H1 (cell line): Measurements from ENCODE around the gene LAG3. TPM values are rescaled to one million over a fixed set of nuclear protein-coding genes. Genes with fewer than 3 reads are reported as not detected.

Experiments
- CTCF ChIA-PET: fragments of 300-600 bp; sonication (Branson Sonifier 250); formaldehyde crosslinking; loops from one replicate; lab custom pipeline; 2021; ENCODE audit not compliant: partially characterized antibody; lab: Charles Lee
- POLR2A ChIA-PET: fragments of 300-600 bp; sonication (Branson Sonifier 250); formaldehyde crosslinking; loops from one replicate; lab custom pipeline; 2021; ENCODE audit warnings: inconsistent platforms; ENCODE audit not compliant: partially characterized antibody; lab: Charles Lee
- DNase-seq, 2 experiments: peaks; one replicate each; pipeline versions ENCODE4 v3.0.0 to v3.0.0-alpha.2; 2010 to 2022; ENCODE audit warnings: low spot score in 2 of 2, low read depth in 1 of 2, mixed read lengths in 1 of 2
- FAIRE-seq: peaks from 2 replicates; lab custom pipeline; 2011; peaks lifted over from hg19 to GRCh38; lab: Jason Lieb, UNC
- H2AFZ ChIP-seq: 2 replicates; pipeline ENCODE4 v1.8.1; 2012; ENCODE audit warnings: low read length, inconsistent platforms
- H2AK5ac ChIP-seq: 2 replicates; pipeline ENCODE4 v1.6.1; 2013; ENCODE audit warnings: low read depth, low read length
- H2BK120ac ChIP-seq: replicated peaks from 2 replicates; pipeline ENCODE3; 2013; ENCODE audit warnings: low read depth, low read length, inconsistent platforms
- H2BK12ac ChIP-seq: 2 replicates; pipeline ENCODE4 v1.6.1; 2013; ENCODE audit warnings: low read depth, low read length
- H2BK15ac ChIP-seq: 2 replicates; pipeline ENCODE4 v1.6.1; 2013; ENCODE audit warnings: low read length
- H2BK20ac ChIP-seq: 2 replicates; pipeline ENCODE4 v1.6.1; 2013; ENCODE audit warnings: low read length
- H2BK5ac ChIP-seq: 2 replicates; pipeline ENCODE4 v1.6.1; 2013; ENCODE audit warnings: low read depth, low read length
- H3K14ac ChIP-seq: 2 replicates; pipeline ENCODE4 v1.6.1; 2013; ENCODE audit warnings: inconsistent platforms; ENCODE audit not compliant: insufficient read length
- H3K18ac ChIP-seq: 2 replicates; pipeline ENCODE4 v1.6.1; 2013; ENCODE audit warnings: low read length; ENCODE audit errors: extremely low read depth
- H3K23ac ChIP-seq: 2 replicates; pipeline ENCODE4 v1.6.1; 2013; ENCODE audit warnings: inconsistent platforms; ENCODE audit not compliant: insufficient read length
- H3K23me2 ChIP-seq: 2 replicates; pipeline ENCODE4 v1.6.1; 2013; ENCODE audit warnings: low read depth, low read length
- H3K27ac ChIP-seq: 2 replicates; pipeline ENCODE4 v1.6.1; 2011; ENCODE audit warnings: low read depth, low read length, inconsistent platforms
- H3K27me3 ChIP-seq, 4 experiments: replicated peaks in 1 of 4; 1 replicate in 1 of 4; 2 replicates in 3 of 4; pipeline versions ENCODE4 v1.6.1 to v1.8.1; 2011 to 2013; ENCODE audit warnings: low read length in 3 of 4, mild to moderate bottlenecking in 3 of 4, inconsistent platforms in 2 of 4, mixed read lengths in 2 of 4, moderate library complexity in 1 of 4; ENCODE audit not compliant: control insufficient read depth in 3 of 4, insufficient read depth in 3 of 4; ENCODE audit errors: extremely low read depth in 1 of 4
- H3K36me3 ChIP-seq, 4 experiments: 2 replicates each; pipeline versions ENCODE4 v1.6.1 to v1.8.1; 2011 to 2013; ENCODE audit warnings: mild to moderate bottlenecking in 4 of 4, low read length in 3 of 4, moderate library complexity in 2 of 4, control low read depth in 1 of 4, inconsistent platforms in 1 of 4; ENCODE audit not compliant: insufficient read depth in 4 of 4, control insufficient read depth in 2 of 4
- H3K4ac ChIP-seq: replicated peaks from 2 replicates; pipeline ENCODE3; 2013; ENCODE audit warnings: low read length, low read depth, mixed read lengths, inconsistent platforms; ENCODE audit not compliant: insufficient read length
- H3K4me1 ChIP-seq, 4 experiments: replicated peaks in 1 of 4; 1 replicate in 1 of 4; 2 replicates in 3 of 4; pipeline versions ENCODE4 v1.6.1 to v1.8.1; 2011 to 2013; ENCODE audit warnings: low read length in 3 of 4, inconsistent platforms in 2 of 4, mixed read lengths in 1 of 4; ENCODE audit not compliant: insufficient read depth in 4 of 4, control insufficient read depth in 3 of 4
- H3K4me2 ChIP-seq, 2 experiments: 2 replicates each; pipeline versions ENCODE4 v1.6.1 to v1.8.1; 2011 to 2013; ENCODE audit warnings: low read depth in 2 of 2, low read length in 2 of 2, control low read depth in 1 of 2, inconsistent platforms in 1 of 2, mild to moderate bottlenecking in 1 of 2; ENCODE audit not compliant: insufficient read depth in 1 of 2
- H3K4me3 ChIP-seq, 4 experiments: fragments of 200-600, 300-600 bp in 1 of 4; sonication (generic), shearing (Covaris generic), sonication (Bioruptor Twin) in 1 of 4; 2 replicates each; pipeline versions ENCODE4 v1.5.1 to v1.8.1; 2011 to 2016; ENCODE audit warnings: low read length in 4 of 4, low read depth in 3 of 4, control low read depth in 2 of 4, inconsistent platforms in 2 of 4, mild to moderate bottlenecking in 2 of 4, mixed read lengths in 1 of 4, moderate library complexity in 1 of 4; ENCODE audit not compliant: insufficient read depth in 2 of 4; ENCODE audit errors: extremely low read depth in 1 of 4
- H3K56ac ChIP-seq: replicated peaks from 2 replicates; pipeline ENCODE3; 2013; ENCODE audit warnings: low read depth, mild to moderate bottlenecking, mixed read lengths, low read length, inconsistent platforms; ENCODE audit not compliant: insufficient read length
- H3K79me1 ChIP-seq: 2 replicates; pipeline ENCODE4 v1.6.1; 2013; ENCODE audit warnings: low read depth, low read length, control low read depth
- H3K79me2 ChIP-seq, 2 experiments: 2 replicates each; pipeline versions ENCODE4 v1.6.1 to v1.8.1; 2012 to 2013; ENCODE audit warnings: low read length in 2 of 2, mild to moderate bottlenecking in 2 of 2, inconsistent platforms in 1 of 2; ENCODE audit not compliant: insufficient read depth in 2 of 2, control insufficient read depth in 1 of 2
- H3K9ac ChIP-seq, 4 experiments: replicated peaks in 1 of 4; 1 replicate in 1 of 4; 2 replicates in 3 of 4; pipeline versions ENCODE4 v1.6.1 to v1.8.1; 2011 to 2013; ENCODE audit warnings: low read depth in 3 of 4, low read length in 3 of 4, control low read depth in 2 of 4, mild to moderate bottlenecking in 2 of 4, moderate library complexity in 2 of 4, inconsistent platforms in 1 of 4; ENCODE audit errors: extremely low read depth in 1 of 4
- H3K9me3 ChIP-seq, 2 experiments: 2 replicates each; pipeline versions ENCODE4 v1.6.1 to v1.8.1; 2012 to 2013; ENCODE audit warnings: mild to moderate bottlenecking in 2 of 2, moderate library complexity in 2 of 2, control low read depth in 1 of 2, inconsistent platforms in 1 of 2, low read depth in 1 of 2, low read length in 1 of 2, mixed read lengths in 1 of 2; ENCODE audit not compliant: insufficient read depth in 2 of 2
- H4K20me1 ChIP-seq, 2 experiments: replicated peaks in 1 of 2; 2 replicates each; pipeline versions ENCODE3 to v1.8.1; 2011 to 2013; ENCODE audit warnings: inconsistent platforms in 2 of 2, low read length in 2 of 2, mild to moderate bottlenecking in 1 of 2; ENCODE audit not compliant: insufficient read depth in 2 of 2, control insufficient read depth in 1 of 2
- H4K5ac ChIP-seq: 2 replicates; pipeline ENCODE4 v1.6.1; 2013; ENCODE audit warnings: low read length, low read depth, mixed read lengths, inconsistent platforms; ENCODE audit not compliant: insufficient read length
- H4K8ac ChIP-seq: 2 replicates; pipeline ENCODE4 v1.8.0; 2013; ENCODE audit warnings: mild to moderate bottlenecking, moderate library complexity, low read length, inconsistent platforms; ENCODE audit not compliant: insufficient read depth; ENCODE audit errors: extremely low read depth
- H4K91ac ChIP-seq: replicated peaks from 2 replicates; pipeline ENCODE3; 2013; ENCODE audit warnings: low read length, mixed read lengths, inconsistent platforms; ENCODE audit not compliant: insufficient read length
- KDM4A ChIP-seq: IDR thresholded peaks from one replicate; pipeline ENCODE4 v1.7.1; 2012; ENCODE audit warnings: low read depth, mild to moderate bottlenecking, moderate library complexity, low read length, inconsistent platforms; ENCODE audit not compliant: severe bottlenecking
- MAX ChIP-seq: IDR thresholded peaks from 2 replicates; pipeline ENCODE4 v1.6.1; 2012; ENCODE audit warnings: inconsistent platforms
- POU5F1 ChIP-seq: IDR thresholded peaks from 2 replicates; pipeline ENCODE4 v1.6.1; 2011; ENCODE audit warnings: low read depth, mild to moderate bottlenecking, low read length, moderate library complexity
- SIRT6 ChIP-seq: IDR thresholded peaks from one replicate; pipeline ENCODE4 v1.7.1; 2012; ENCODE audit warnings: low read length, inconsistent platforms
- WGBS, 2 experiments: shearing (Covaris generic) in 1 of 2; methylation state at CpG; one replicate each; pipeline versions ENCODE4 v1.1.6 to v1.1.7; 2013 to 2015; ENCODE audit warnings: low lambda C conversion rate in 2 of 2, mixed read lengths in 2 of 2, inconsistent platforms in 1 of 2, low coverage in 1 of 2, missing lambda C conversion rate in 1 of 2; ENCODE audit not compliant: insufficient replicate concordance in 2 of 2, insufficient coverage in 1 of 2, insufficient read length in 1 of 2; ENCODE audit errors: extremely low coverage in 1 of 2, missing lambda C conversion rate in 1 of 2; 5-methylcytosine and 5-hydroxymethylcytosine counted together
- polyA plus RNA-seq, 7 experiments: library from polyadenylated mRNA; depleted of rRNA in 3 of 7; stranded (reverse) in 5 of 7; unstranded in 2 of 7; fragments of >200 nt in 5 of 7; fragments of 200-250 nt in 2 of 7; gene quantifications; 1 replicate in 5 of 7; 2 replicates in 1 of 7; 4 replicates in 1 of 7; pipeline versions ENCODE4 v1.2.1 to v1.2.3, GENCODE V29; 2011 to 2013; ENCODE audit warnings: missing spikeins in 2 of 7, mixed read lengths in 2 of 7
- total RNA-seq: library from RNA; stranded (reverse); fragmentation: NEBNext Ultra II Directional; extraction: Animal tissue kit (Norgen Biotek cat#: 25700); gene quantifications from 2 replicates; pipeline ENCODE4 v1.2.1, GENCODE V29; 2021

LAG3 gene
- total and polyA plus RNA-seq, 2 of the 8 experiments (the other 6 are each of a cell fraction or from before 2014, with no cell fraction given): 1.1 to 3.1 TPM

- no peaks in the 10 kb centered on the region for H3K9me3 ChIP-seq
- no peak overlapping the region for H3K9ac ChIP-seq
- H3K14ac ChIP-seq: no peak overlapping the region
- H2BK120ac ChIP-seq: no peak overlapping the region
- H2BK20ac ChIP-seq: peak overlapping the region; percentile 94
- H3K4me1 ChIP-seq: peaks cover 5 to 18% (median 10%) of the 10 kb centered on the region in 4 experiments
- H3K79me2 ChIP-seq: no peaks in the 10 kb centered on the region
- WGBS, 2 experiments: 87% methylated on average over 5 of the region's 6 CpGs; no CpG with 5 or more reads in 1 of the 2 experiments
- CTCF ChIA-PET: interaction anchor here (0.7 to 29.6 kb wide), 15 partner anchors 11 to 149 kb away, joined by 3 to 532 read pairs (median 3); partner anchors contain the start of genes GNB3, GPR162, LAG3 and MLF2
- H3K56ac ChIP-seq: no peak overlapping the region
- no peaks in the 10 kb centered on the region for H3K79me1 ChIP-seq
- H2AK5ac ChIP-seq: 0 out of 2 replicates have a peak overlapping the region, but pooled peaks have one; percentile 26
- peak overlapping the region; percentile 83 for H2BK15ac ChIP-seq
- peaks cover 10% of the 10 kb centered on the region for H3K23me2 ChIP-seq
- no peak overlapping the region for H3K4ac ChIP-seq
- no peak overlapping the region for H3K4me3 ChIP-seq
- no peak overlapping the region for H2AFZ ChIP-seq
- no peak for TF ChIP-seq SIRT6
- no peak for TF ChIP-seq POU5F1
- no peak for TF ChIP-seq MAX
- no peak for TF ChIP-seq KDM4A
- peaks cover 0 to 13% (median 8%) of the 10 kb centered on the region in 4 experiments; a peak in 5 of 7 replicates for H3K27me3 ChIP-seq
- H4K5ac ChIP-seq: no peak overlapping the region
- no peak overlapping the region; a peak in 1 of 4 replicates for H3K4me2 ChIP-seq
- H3K18ac ChIP-seq: no peak overlapping the region
- POLR2A ChIA-PET: interaction anchor here (0.9 to 10.4 kb wide), 8 partner anchors 12 to 91 kb away, joined by 3 to 97 read pairs (median 5); partner anchors contain the start of genes GPR162, MLF2, PTMS and TPI1
- H2BK5ac ChIP-seq: no peak overlapping the region
- H4K20me1 ChIP-seq: no peaks in the 10 kb centered on the region
- H3K23ac ChIP-seq: no peak overlapping the region
- no peaks in the 10 kb centered on the region for H3K36me3 ChIP-seq
- no peak overlapping the region for H4K8ac ChIP-seq
- H4K91ac ChIP-seq: peak overlapping the region; percentile 81
- H2BK12ac ChIP-seq: peak overlapping the region; percentile 68
- FAIRE-seq (no peak), DNase-seq (no peak)
- H3K27ac ChIP-seq: no peak overlapping the region
Observed at GRCh38 chr12:6779708-6780432, 7.5 kb downstream of the LAG3 start.
